ENCODE data around the gene LRRC23. TPM values are rescaled to one million over a fixed set of nuclear protein-coding genes. Genes with fewer than 3 reads are reported as not detected.
"Not testable (repeated sequence)": the region's sequence is repeated elsewhere in the genome, so short reads cannot be mapped to it uniquely, and the experiment has no call there.

LRRC23 gene
- total and polyA plus RNA-seq, 4 donors: 13.5 to 25.5 (median 25.2) TPM

DNA sequence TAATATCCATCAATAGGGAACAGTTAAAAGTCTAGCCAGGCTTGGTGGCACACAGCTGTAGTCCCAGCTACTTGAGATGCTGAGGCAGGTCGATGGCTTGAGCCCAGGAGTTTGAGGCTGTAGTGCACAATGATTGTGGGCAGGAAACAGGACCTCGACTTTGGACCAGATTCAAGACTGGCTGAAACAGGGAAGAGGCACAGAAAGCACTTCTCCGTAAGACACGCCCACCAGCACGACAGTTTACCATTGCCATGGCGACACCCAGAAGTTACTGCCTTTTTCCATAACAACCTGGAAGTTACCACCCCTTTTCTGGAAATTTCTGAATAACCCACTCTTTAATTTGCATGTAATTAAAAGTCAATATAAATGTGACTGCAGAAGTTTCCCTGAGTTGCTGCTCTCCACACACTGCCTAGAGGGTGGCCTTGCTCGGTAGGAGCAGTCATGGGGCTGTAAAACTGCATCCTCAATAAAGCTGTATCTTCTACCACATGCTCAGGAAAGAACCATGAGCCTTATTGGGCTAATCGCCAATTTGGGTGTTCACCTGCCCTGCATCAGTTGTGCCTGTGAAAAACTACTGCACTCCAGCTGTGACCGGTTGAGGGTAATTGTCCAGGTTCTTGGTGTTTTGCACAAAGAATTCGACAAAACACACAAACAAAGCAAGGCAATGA lies 4.6 kb upstream of the LRRC23 start:
- H3K36me3 ChIP-seq (ENCODE audit: control insufficient read depth, insufficient read depth, low read length): no peaks in the 10 kb centered on the region
- peak overlapping the region; percentile 84 for H3K27ac ChIP-seq (ENCODE audit: low read depth, low read length)
- no peaks in the 10 kb centered on the region for H3K27me3 ChIP-seq (ENCODE audit: control insufficient read depth, insufficient read depth, low read length)
- H3K9me3 ChIP-seq (ENCODE audit: control insufficient read depth, insufficient read depth, low read length): no peaks in the 10 kb centered on the region
- peaks cover 15% of the 10 kb centered on the region for H3K4me1 ChIP-seq (ENCODE audit: control insufficient read depth, insufficient read depth, low read length)
- 27% methylated on average over 5 of the region's 10 CpGs for WGBS (ENCODE audit: insufficient coverage)
- H3K4me3 ChIP-seq (ENCODE audit: low read depth, low read length): no peak overlapping the region
- DNase-seq (ENCODE audit: low read depth in 4 of 6, low spot score in 6 of 6): peak in 3 of 6 donors; percentile 75 to 87 (median 82)

GRCh38 chr12:6902448-6902847 lies 2.2 kb upstream of the LRRC23 start:
- peaks cover 2% of the 10 kb centered on the region for H3K36me3 ChIP-seq (ENCODE audit: control insufficient read depth, insufficient read depth, low read length)
- no peaks in the 10 kb centered on the region for H3K27me3 ChIP-seq (ENCODE audit: control insufficient read depth, insufficient read depth, low read length)
- DNase-seq (ENCODE audit: low read depth in 4 of 6, low spot score in 6 of 6): no peak
- no peak overlapping the region for H3K27ac ChIP-seq (ENCODE audit: low read depth, low read length)
- no peaks in the 10 kb centered on the region for H3K9me3 ChIP-seq (ENCODE audit: control insufficient read depth, insufficient read depth, low read length)
- peaks cover 22% of the 10 kb centered on the region for H3K4me1 ChIP-seq (ENCODE audit: control insufficient read depth, insufficient read depth, low read length)
- H3K4me3 ChIP-seq (ENCODE audit: low read depth, low read length): no peak overlapping the region
- 67% methylated on average over 1 of the region's 4 CpGs for WGBS (ENCODE audit: insufficient coverage)

DNA sequence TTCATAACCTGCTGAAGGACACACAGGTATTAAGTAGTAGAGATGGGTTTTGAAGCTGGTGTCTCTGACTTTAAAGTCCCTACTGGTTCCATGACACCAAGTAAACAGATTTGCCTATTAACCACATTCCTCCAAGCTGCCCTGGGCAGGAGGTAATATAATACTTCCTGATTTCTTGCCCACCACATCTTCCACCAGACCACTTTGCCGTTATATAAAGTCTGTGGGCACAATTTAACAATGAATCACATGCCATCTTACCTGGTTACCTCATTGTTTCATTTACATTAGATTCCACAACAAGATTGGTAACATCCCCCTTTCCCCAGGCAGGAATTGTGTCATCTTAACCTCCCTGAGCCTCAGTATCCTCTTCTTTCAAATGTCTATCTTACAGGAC lies 900 bp upstream of the LRRC23 start:
- Histone ChIP-seq H3K9me3 (ENCODE audit: control insufficient read depth, insufficient read depth, low read length) (no peaks in the 10 kb centered on the region), H3K27ac (ENCODE audit: low read depth, low read length) (no peak overlapping the region), H3K4me3 (ENCODE audit: low read depth, low read length) (no peak overlapping the region), H3K36me3 (ENCODE audit: control insufficient read depth, insufficient read depth, low read length) (peaks cover 5% of the 10 kb centered on the region), H3K4me1 (ENCODE audit: control insufficient read depth, insufficient read depth, low read length) (peaks cover 22% of the 10 kb centered on the region), H3K27me3 (ENCODE audit: control insufficient read depth, insufficient read depth, low read length) (no peaks in the 10 kb centered on the region)
- DNase-seq (ENCODE audit: low read depth in 4 of 6, low spot score in 6 of 6): no peak
- WGBS (ENCODE audit: insufficient coverage): 64% methylated on average over 1 of the region's 1 CpG

DNA sequence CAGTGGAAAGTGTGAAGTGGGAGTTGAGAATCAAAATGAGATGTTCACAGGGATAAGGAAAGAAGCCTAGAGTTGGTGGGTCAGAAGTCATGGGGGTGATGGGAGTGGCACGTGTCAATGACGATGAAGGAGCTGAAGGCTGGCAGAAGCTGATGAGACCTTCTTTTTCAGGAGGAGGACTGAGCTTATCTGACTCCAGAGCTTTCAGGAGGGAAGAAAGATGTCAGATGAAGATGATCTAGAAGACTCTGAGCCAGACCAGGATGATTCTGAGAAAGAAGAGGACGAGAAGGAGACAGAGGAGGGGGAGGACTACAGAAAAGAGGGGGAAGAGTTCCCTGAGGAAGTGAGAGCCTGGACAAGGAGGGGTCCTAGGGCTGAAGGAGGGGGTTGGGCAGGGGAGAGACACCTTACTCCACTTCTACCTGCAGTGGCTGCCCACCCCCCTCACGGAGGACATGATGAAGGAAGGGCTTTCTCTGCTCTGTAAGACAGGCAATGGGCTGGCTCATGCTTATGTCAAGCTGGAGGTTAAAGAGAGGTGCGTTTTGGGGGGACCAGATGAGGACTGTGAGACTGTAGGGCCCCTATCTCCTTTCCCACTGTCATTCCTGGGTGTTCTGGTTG lies 905 bp downstream of the LRRC23 start:
- Histone ChIP-seq H3K9me3 (ENCODE audit: control insufficient read depth, insufficient read depth, low read length) (no peaks in the 10 kb centered on the region), H3K27me3 (ENCODE audit: control insufficient read depth, insufficient read depth, low read length) (no peaks in the 10 kb centered on the region), H3K4me3 (ENCODE audit: low read depth, low read length) (peak overlapping the region; percentile 82), H3K36me3 (ENCODE audit: control insufficient read depth, insufficient read depth, low read length) (peaks cover 5% of the 10 kb centered on the region), H3K27ac (ENCODE audit: low read depth, low read length) (peak overlapping the region; percentile 89), H3K4me1 (ENCODE audit: control insufficient read depth, insufficient read depth, low read length) (peaks cover 10% of the 10 kb centered on the region)
- WGBS (ENCODE audit: insufficient coverage): 41% methylated on average over 3 of the region's 5 CpGs
- no peak for DNase-seq (ENCODE audit: low read depth in 4 of 6, low spot score in 6 of 6)

DNA sequence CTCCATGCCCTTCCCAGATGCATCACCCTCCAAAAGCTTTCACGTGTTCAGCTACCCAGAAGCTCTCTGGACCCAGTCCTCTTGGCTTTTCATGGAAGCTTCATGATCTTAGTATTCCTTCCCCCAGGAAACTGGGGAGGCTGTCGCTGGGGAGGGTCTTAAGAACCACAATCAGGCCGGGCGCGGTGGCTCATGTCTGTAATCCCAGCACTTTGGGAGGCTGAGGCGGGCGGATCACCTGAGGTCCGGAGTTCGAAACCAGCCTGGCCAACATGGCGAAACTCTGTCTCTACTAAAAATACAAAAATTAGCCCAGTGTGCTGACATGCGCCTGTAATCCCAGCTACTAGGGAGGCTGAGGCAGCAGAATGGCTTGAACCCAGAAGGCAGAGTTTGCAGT lies 3.5 kb downstream of the LRRC23 start:
- not testable (repeated sequence) for H3K27me3 ChIP-seq (ENCODE audit: control insufficient read depth, insufficient read depth, low read length); H3K9me3 ChIP-seq (ENCODE audit: control insufficient read depth, insufficient read depth, low read length); H3K36me3 ChIP-seq (ENCODE audit: control insufficient read depth, insufficient read depth, low read length); DNase-seq (ENCODE audit: low read depth in 4 of 6, low spot score in 6 of 6); H3K4me3 ChIP-seq (ENCODE audit: low read depth, low read length); H3K27ac ChIP-seq (ENCODE audit: low read depth, low read length)
- H3K4me1 ChIP-seq (ENCODE audit: control insufficient read depth, insufficient read depth, low read length): peaks cover 18% of the 10 kb centered on the region
- 97% methylated on average over 6 of the region's 11 CpGs for WGBS (ENCODE audit: insufficient coverage)

GRCh38 chr12:6909421-6910145 lies 5.0 kb downstream of the LRRC23 start:
- no peak overlapping the region for H3K4me3 ChIP-seq (ENCODE audit: low read depth, low read length)
- peaks cover 5% of the 10 kb centered on the region for H3K36me3 ChIP-seq (ENCODE audit: control insufficient read depth, insufficient read depth, low read length)
- H3K4me1 ChIP-seq (ENCODE audit: control insufficient read depth, insufficient read depth, low read length): peaks cover 29% of the 10 kb centered on the region
- WGBS (ENCODE audit: insufficient coverage): 97% methylated on average over 2 of the region's 4 CpGs
- H3K27me3 ChIP-seq (ENCODE audit: control insufficient read depth, insufficient read depth, low read length): no peaks in the 10 kb centered on the region
- no peaks in the 10 kb centered on the region for H3K9me3 ChIP-seq (ENCODE audit: control insufficient read depth, insufficient read depth, low read length)
- H3K27ac ChIP-seq (ENCODE audit: low read depth, low read length): no peak overlapping the region
- DNase-seq (ENCODE audit: low read depth in 4 of 6, low spot score in 6 of 6): peak in 1 of 6 donors; percentile 1

DNA sequence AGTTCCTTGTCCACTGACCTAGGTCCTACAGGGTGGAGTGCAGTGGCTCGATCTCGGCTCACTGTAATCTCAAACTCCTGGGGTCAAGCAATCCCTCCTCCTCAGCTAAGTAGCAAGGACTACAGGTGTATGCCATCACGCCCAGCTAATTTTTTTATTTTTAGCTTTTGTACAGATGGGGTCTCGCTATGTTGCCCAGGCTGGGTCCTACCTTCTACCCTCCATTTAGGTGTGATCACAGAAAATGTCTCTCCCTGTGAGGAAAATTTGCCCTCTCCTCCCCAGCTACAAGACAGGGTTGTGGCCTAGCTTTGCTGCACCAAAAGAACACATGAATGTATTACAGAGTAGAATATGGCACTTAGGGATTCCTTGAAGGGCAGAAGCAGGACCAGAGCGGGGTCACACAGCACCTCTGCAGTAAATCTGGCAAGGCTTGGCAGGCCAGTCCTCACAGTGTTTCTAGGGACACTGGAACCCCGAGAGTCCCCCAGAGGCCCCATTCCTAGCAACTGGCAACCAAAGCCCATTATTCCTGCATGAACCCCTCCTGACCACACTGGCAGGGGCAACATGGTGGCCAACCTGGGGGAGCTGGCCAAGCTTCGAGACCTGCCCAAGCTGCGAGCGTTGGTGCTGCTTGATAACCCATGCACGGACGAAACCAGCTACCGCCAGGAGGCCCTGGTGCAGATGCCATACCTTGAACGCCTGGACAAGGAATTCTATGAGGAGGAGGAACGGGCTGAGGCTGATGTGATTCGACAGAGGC lies 7.7 kb downstream of the LRRC23 start:
- DNase-seq (ENCODE audit: low read depth in 4 of 6, low spot score in 6 of 6): peak in 1 of 6 donors; percentile 1
- WGBS (ENCODE audit: insufficient coverage): 89% methylated on average over 13 of the region's 15 CpGs
- Histone ChIP-seq H3K4me1 (ENCODE audit: control insufficient read depth, insufficient read depth, low read length) (peaks cover 47% of the 10 kb centered on the region), H3K27me3 (ENCODE audit: control insufficient read depth, insufficient read depth, low read length) (no peaks in the 10 kb centered on the region), H3K4me3 (ENCODE audit: low read depth, low read length) (no peak overlapping the region), H3K36me3 (ENCODE audit: control insufficient read depth, insufficient read depth, low read length) (peaks cover 20% of the 10 kb centered on the region), H3K27ac (ENCODE audit: low read depth, low read length) (no peak overlapping the region), H3K9me3 (ENCODE audit: control insufficient read depth, insufficient read depth, low read length) (no peaks in the 10 kb centered on the region)

DNA sequence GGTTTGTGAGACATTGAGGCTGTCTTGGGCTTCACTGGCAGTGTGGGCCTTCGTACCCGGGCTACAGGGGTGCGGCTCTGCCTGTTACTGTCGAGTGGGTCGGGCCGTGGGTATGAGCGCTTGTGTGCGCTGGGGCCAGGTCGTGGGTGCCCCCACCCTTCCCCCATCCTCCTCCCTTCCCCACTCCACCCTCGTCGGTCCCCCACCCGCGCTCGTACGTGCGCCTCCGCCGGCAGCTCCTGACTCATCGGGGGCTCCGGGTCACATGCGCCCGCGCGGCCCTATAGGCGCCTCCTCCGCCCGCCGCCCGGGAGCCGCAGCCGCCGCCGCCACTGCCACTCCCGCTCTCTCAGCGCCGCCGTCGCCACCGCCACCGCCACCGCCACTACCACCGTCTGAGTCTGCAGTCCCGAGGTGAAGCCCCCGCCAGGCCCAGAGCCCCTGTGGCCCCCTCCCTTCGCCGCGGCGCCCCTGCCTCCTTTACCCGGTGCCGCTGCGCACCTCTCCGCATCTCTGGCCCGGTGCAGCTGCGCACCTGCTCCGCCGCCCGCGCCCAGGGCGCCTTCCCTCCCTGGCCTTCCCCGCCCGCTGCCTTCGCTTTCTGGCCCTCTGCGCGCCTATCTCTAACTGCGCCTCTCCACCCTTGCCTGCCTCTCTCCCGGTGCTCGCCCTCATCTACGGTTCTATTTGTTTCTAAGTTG lies 9.8 kb downstream of the LRRC23 start, which contains the start of gene ENO2:
TSS of gene ENO2 (plus strand) at position 335 of the 701 bp plus-strand sequence. CDS start 1,253 bp downstream, outside the sequence.
- peak within 1 kb of the TSS; percentile 82 for H3K27ac ChIP-seq (ENCODE audit: low read depth, low read length)
- peak in 3 of 6 donors; percentile 70 to 96 (median 93) for DNase-seq (ENCODE audit: low read depth in 4 of 6, low spot score in 6 of 6)
- under 1% methylated on average over 63 of the region's 68 CpGs for WGBS (ENCODE audit: insufficient coverage)
- peaks cover 35% of the 10 kb centered on the region for H3K36me3 ChIP-seq (ENCODE audit: control insufficient read depth, insufficient read depth, low read length)
- H3K4me3 ChIP-seq (ENCODE audit: low read depth, low read length): peak within 1 kb of the TSS; percentile 51
- H3K9me3 ChIP-seq (ENCODE audit: control insufficient read depth, insufficient read depth, low read length): no peaks in the 10 kb centered on the region
- H3K4me1 ChIP-seq (ENCODE audit: control insufficient read depth, insufficient read depth, low read length): peaks cover 48% of the 10 kb centered on the region
- H3K27me3 ChIP-seq (ENCODE audit: control insufficient read depth, insufficient read depth, low read length): no peaks in the 10 kb centered on the region

Measured in spinal cord (tissue), 10 donors.